ENCODE data around the gene TBL1X.

Gene TBL1X

GRCh38 chrX:9538544-9539045 lies 73.7 kb downstream of the TBL1X start:
- no peak for DNase-seq

GRCh38 chrX:9539605-9540387 lies 74.9 kb downstream of the TBL1X start:
- no peak for DNase-seq

- DNase-seq, result no peak
Observed at GRCh38 chrX:9542106-9542760, 77.4 kb downstream of the TBL1X start.

- no peak for DNase-seq
Observed at GRCh38 chrX:9542761-9543111, 77.9 kb downstream of the TBL1X start.

- no peak for DNase-seq
Observed at GRCh38 chrX:9555354-9555753, 90.5 kb downstream of the TBL1X start.

GRCh38 chrX:9557091-9557490 lies 92.2 kb downstream of the TBL1X start:
- DNase-seq, result no peak

- DNase-seq, result no peak
Observed at GRCh38 chrX:9557521-9557920, 92.7 kb downstream of the TBL1X start.

- no peak for DNase-seq
Observed at GRCh38 chrX:9558615-9559014, 93.8 kb downstream of the TBL1X start.

- no peak for DNase-seq
Observed at GRCh38 chrX:9560219-9560618, 95.4 kb downstream of the TBL1X start.

GRCh38 chrX:9561199-9561598 lies 96.3 kb downstream of the TBL1X start:
- no peak for DNase-seq

GRCh38 chrX:9562851-9563250 lies 98.0 kb downstream of the TBL1X start:
- no peak for DNase-seq

- DNase-seq, result no peak
Observed at GRCh38 chrX:9566150-9566621, 101.3 kb downstream of the TBL1X start.

GRCh38 chrX:9569876-9570301 lies 105.0 kb downstream of the TBL1X start:
- DNase-seq, result no peak

GRCh38 chrX:9573282-9574106 lies 108.6 kb downstream of the TBL1X start:
- DNase-seq, result no peak

- DNase-seq, result no peak
Observed at GRCh38 chrX:9576059-9576458, 111.2 kb downstream of the TBL1X start.

GRCh38 chrX:9577555-9577954 lies 112.7 kb downstream of the TBL1X start:
- no peak for DNase-seq

GRCh38 chrX:9578083-9578779 lies 113.4 kb downstream of the TBL1X start:
- no peak for DNase-seq

- DNase-seq, result no peak
Observed at GRCh38 chrX:9581771-9582385, 117.0 kb downstream of the TBL1X start.

- DNase-seq, result no peak
Observed at GRCh38 chrX:9582956-9583355, 118.1 kb downstream of the TBL1X start.

- DNase-seq, result no peak
Observed at GRCh38 chrX:9586992-9587392, 122.1 kb downstream of the TBL1X start.

- no peak for DNase-seq
Observed at GRCh38 chrX:9587642-9588041, 122.8 kb downstream of the TBL1X start.

GRCh38 chrX:9591496-9591895 lies 126.6 kb downstream of the TBL1X start:
- DNase-seq, result no peak
